Activated CD8-positive, alpha-beta memory T cell treated with anti-CD3 and anti-CD28 coated beads for 24 hours (primary cell): Measurements from ENCODE around the gene PCSK6.
A peak's percentile ranks its signal among the peaks of the same experiment; 100 is the strongest.

Source experiments
- DNase-seq: peaks from one replicate; pipeline ENCODE4 v3.0.0-alpha.2; 2020

PCSK6 gene

DNA sequence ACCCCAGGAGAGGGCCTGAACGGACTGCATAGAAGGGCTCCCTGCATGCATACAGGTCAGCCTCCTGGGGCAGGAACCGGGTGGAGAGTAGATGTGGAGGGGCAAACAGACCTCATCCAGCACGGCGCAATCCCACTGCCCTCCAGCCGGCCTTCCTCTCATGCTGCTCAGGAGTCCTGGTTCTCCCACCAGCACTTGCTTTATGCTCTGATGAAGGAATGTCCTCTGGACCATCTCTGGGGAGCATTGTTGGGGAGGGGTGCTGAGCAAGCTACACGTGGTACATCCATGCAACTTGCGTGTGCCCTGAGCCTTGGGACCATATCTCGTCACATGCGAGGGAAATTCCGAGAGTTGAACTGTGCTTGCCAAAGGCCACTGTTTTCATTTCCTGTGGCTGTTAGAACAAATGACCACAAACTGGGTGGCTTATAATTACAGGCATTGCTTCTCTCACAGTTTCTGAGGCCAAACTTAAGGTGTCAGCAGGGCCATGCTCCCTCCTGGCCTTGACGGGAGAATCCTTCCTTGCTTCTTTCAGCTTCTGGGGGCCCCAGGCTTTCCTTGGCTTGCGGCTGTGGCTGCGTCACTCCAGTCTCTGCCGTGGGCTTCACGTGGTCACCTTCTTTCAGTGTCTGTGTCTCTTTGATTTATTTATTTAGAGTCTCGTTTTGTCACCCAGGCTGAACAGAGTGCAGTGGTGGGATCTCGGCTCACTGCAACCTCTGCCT is 224.4 kb downstream of the PCSK6 start:
- no peak for DNase-seq

DNA sequence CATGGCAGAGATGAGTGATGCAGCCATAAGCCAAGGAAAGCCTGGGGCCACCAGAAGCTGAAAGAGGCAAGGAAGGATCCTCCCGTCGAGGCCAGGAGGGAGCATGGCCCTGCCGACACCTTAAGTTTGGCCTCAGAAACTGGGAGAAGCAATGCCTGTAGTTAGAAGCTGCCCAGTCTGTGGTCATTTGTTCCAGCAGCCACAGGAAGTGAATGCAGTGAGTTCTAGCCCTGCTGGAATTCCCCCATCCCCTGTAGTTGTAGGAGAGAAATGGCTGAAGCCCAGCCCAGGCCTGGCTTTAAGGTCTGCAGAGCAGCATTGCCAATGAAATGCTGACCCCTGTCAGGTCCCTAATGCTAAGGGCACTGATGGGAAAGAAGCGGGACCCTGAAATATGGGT is 225.5 kb downstream of the PCSK6 start:
- no peak for DNase-seq

DNA sequence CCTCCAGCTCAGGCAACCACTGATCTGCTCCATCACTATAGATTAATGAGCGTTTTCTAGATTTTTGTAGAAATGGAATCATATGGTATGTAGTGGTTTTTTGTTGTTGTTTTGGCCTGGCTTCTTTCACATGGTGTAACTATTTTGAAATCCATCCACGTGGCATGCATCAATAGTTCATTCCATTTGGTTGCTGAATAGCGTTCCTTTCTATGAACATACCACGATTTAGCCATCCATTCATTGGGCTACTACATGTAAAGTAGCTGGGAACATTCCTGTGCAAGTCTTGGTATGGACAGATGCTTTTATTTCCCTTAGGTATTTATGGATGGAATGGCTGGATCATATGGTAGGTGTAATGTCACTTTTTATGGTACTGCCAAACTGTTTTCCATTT is 227.0 kb downstream of the PCSK6 start:
- DNase-seq: no peak

DNA sequence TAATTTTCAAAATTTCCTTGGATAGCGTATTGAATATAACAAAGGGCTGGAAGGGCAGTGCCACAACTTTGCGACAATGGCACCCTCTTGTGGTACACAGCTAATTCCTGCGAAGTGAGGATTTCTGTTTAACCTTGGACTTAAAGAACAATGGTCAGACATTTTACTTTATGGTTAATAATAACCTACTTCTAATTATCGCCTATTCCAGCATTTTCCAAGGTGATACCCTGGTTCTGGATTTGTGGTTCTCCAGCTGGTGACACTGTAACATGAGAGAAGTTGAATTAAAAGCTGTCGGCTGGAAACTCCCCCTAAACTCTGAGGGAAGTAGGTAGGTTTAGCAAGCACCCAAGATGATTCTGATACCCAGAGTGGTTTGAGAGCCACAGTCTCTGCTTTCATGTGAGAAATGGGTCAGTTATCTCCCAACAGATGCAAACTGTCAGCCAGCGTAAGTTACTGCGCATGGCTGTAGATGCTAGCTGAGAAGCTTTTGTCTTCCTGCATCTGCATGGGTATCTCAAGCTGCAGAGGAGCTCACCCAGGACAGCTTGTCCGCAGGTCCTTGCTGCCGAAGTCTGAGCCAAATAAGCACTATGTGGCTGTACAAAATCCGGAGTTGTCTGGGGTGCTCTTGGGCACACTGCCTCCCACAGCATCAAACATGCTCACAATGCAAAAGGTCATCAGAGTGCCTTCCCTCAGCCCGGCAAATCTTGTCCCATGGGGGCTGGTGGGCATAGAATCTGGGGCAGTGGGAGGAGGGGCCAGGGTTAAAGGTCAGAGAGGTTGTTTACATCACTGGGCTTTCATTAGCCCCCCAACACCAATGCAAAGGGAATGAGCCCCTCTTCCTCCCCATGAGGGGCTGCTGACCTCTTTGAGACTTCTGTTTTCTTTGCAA is 231.0 kb downstream of the PCSK6 start:
- DNase-seq: peak; percentile 64

DNA sequence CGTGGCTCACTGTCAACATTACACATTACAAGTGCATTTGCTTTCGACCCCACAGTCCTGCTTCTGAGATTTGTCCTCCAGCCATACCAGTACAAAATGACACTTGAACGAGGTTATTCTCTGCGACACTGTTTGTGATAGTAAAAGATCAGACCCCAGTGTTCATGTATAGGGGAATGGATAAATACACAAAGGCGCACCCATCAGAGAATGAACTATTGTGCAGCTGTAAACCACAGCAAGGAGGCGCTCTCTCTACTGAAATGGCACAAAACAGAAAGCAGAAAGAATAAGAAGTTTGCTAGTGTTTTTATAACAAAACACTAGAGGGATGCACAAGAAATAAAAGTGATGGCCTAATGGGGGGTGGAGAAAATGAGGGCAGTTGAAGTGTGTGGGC is 232.8 kb downstream of the PCSK6 start:
- DNase-seq: peak; percentile 54

DNA sequence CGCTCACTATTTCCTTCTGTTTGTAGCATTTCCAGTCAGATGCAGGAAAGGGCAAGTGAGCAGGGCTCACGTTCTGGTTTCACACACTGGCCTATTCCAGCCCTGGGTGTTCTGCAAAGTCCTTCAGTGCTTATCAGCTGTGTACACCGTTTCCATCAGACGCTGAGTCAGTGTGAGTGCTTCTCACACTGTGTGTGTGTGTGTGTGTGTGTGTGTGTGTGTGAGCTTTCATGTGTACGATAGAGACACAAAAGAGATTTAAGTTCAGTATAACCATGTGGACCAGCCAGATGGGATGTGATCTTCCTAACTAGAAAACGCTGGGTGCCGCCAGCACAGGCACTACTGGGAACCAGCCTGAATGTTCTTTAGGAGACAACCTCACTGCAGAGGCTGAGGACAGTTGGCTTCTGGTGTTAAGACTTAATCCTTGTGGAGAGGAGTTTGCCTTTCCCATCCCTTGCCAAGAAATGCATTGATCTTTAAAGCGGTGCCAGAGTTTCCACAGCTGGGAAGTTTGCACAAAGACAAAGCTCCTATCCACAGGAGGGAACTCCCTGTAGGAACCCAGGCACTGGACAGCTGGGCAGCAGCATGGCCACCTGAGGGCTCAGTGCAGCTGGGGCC is 233.8 kb downstream of the PCSK6 start:
- peak; percentile 54 for DNase-seq

DNA sequence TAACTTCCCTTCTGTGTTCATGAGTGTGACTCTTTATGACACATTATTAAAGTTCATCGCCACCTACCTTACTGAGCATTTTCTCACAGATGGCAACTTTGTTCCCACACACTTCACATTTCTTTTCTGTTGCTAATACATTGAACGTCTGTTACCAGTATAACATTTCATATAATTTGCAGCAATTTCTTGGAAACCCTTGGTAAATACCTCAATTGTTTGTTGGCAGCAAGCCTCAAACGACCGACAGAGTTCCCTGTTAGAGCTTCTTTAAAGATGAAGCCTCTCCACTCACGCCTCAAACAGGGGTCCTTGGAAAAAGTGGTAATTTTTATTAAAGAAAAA is 234.5 kb downstream of the PCSK6 start:
- DNase-seq: no peak

DNA sequence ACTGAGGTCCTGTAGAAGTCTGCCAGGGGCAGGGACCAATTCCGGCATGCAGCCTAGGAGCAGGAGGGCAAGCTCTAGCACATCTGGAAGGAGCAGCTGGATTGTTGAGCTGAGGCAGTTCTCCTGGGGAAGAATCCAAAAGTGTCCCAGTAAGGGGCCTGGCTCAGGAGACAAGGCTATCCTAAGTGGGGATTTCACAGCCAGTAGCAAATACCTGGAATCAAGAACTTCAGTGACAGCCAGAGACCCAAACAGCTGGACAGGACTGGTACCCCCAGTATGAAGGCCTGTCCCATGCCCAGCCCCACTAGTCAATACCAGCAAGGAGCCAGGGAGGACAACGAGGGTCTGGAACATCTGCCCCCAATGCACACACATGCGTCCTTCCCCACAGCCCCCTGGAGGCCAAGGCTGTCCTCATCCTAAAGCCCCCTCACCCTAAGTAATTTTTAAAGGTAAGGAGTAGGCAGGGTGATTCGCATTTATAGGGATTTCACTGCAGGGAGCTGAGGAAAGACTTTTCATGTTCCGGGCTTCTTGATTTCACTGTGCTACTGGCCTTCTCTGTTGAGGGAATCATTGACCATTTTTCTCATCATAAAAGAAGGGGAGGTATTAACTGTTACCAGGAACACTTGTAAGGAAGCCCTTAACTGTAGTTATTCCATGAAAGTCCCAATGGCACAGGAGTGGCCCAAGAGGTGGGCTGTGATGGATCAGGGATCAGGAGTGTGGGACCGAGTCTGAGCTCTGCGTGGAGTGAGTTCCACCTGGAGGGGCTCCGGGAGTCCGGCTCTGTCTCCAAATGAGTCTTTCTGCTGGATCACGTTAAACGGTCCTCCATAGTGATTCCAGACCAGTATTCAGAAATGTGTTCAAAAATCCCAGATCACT is 235.1 kb downstream of the PCSK6 start:
- DNase-seq: peak; percentile 56
